HepG2 (cell line): ENCODE results near the gene SPAG5. TPM values are rescaled to one million over a fixed set of nuclear protein-coding genes. Genes with fewer than 3 reads are reported as not detected.

Experiments used
- ATAC-seq: fragments of 200-7000 bp; cut with Tn5 transposase; 3 replicates; pipeline ENCODE4 v1.9.1; 2020; ENCODE audit warnings: mild to moderate bottlenecking, moderate library complexity
- BruUV-seq: library from RNA; stranded (reverse); fragments of 400-500 nt; replicated peaks from 2 replicates; lab custom pipeline; 2021; lab: Mats Ljungman, UMichigan
- CTCF ChIA-PET: fragments of 300-600 bp; formaldehyde crosslinking; extraction: SDS; loops from one replicate; lab custom pipeline; 2021; ENCODE audit warnings: low total read pairs, inconsistent platforms, low intra/inter-chr PET ratio; lab: Yijun Ruan, JAX
- POLR2A ChIA-PET: fragments of 350-600 bp; sonication (Branson Sonifier 250); formaldehyde crosslinking; loops from one replicate; lab custom pipeline; 2020; ENCODE audit warnings: antibody characterized with exemption, inconsistent platforms; lab: Yijun Ruan, JAX
- DNase-seq: peaks from one replicate; pipeline ENCODE4 v3.0.0-alpha.2; 2015; ENCODE audit warnings: low spot score
- FAIRE-seq: peaks from 3 replicates; lab custom pipeline; 2011; peaks lifted over from hg19 to GRCh38; lab: Jason Lieb, UNC
- H2AFZ ChIP-seq: one replicate; pipeline ENCODE4 v1.6.1; 2011; ENCODE audit warnings: low read length, inconsistent platforms
- H3K27ac ChIP-seq: fragments of 300-600 bp; 3 replicates; pipeline ENCODE4 v1.8.0; 2011; ENCODE audit warnings: mixed run types, mild to moderate bottlenecking, mixed read lengths, low read length, inconsistent platforms; ENCODE audit not compliant: insufficient read depth; ENCODE audit errors: extremely low read length
- H3K27me3 ChIP-seq, 2 experiments: fragments of 200-600 bp in 1 of 2; 2 replicates in 1 of 2; 3 replicates in 1 of 2; pipeline versions ENCODE4 v1.6.0 to v1.8.0; 2011; ENCODE audit warnings: low read length in 2 of 2, mild to moderate bottlenecking in 2 of 2, moderate library complexity in 2 of 2, inconsistent platforms in 1 of 2; ENCODE audit not compliant: insufficient read depth in 2 of 2, control insufficient read depth in 1 of 2
- H3K36me3 ChIP-seq, 2 experiments: fragments of 200-600 bp in 1 of 2; replicated peaks in 1 of 2; 2 replicates in 1 of 2; 3 replicates in 1 of 2; pipeline versions ENCODE4 v1.5.1 to v1.8.0; 2011; ENCODE audit warnings: low read length in 2 of 2, inconsistent platforms in 1 of 2; ENCODE audit not compliant: insufficient read depth in 2 of 2, control insufficient read depth in 1 of 2
- H3K4me1 ChIP-seq: 2 replicates; pipeline ENCODE4 v1.5.1; 2012; ENCODE audit warnings: low read length, inconsistent platforms; ENCODE audit not compliant: insufficient read depth
- H3K4me2 ChIP-seq: 2 replicates; pipeline ENCODE4 v1.6.0; 2011; ENCODE audit warnings: low read depth, low read length, inconsistent platforms
- H3K4me3 ChIP-seq, 3 experiments: fragments of 200-600 bp in 1 of 3; sonication (generic), shearing (Covaris generic) in 1 of 3; replicated peaks in 1 of 3; 2 replicates each; pipeline ENCODE4 v1.5.1; 2011 to 2016; ENCODE audit warnings: low read length in 3 of 3, inconsistent platforms in 2 of 3, low read depth in 2 of 3, mild to moderate bottlenecking in 2 of 3, control low read depth in 1 of 3, mixed read lengths in 1 of 3; ENCODE audit not compliant: insufficient read depth in 1 of 3
- H3K79me2 ChIP-seq: one replicate; pipeline ENCODE4 v1.6.1; 2011; ENCODE audit warnings: low read length, inconsistent platforms; ENCODE audit not compliant: insufficient read depth
- H3K9ac ChIP-seq: 2 replicates; pipeline ENCODE4 v1.6.0; 2011; ENCODE audit warnings: mild to moderate bottlenecking, low read depth, low read length, inconsistent platforms; ENCODE audit not compliant: insufficient read depth
- H3K9me3 ChIP-seq: 2 replicates; pipeline ENCODE4 v1.5.1; 2012; ENCODE audit warnings: mild to moderate bottlenecking, low read length
- H4K20me1 ChIP-seq: 2 replicates; pipeline ENCODE4 v1.6.0; 2011; ENCODE audit warnings: inconsistent platforms, mild to moderate bottlenecking, low read length, moderate library complexity; ENCODE audit not compliant: insufficient read depth
- AHR ChIP-seq: IDR thresholded peaks from 2 replicates; pipeline ENCODE4 v1.6.1; 2018; ENCODE audit warnings: missing genetic modification reagents, missing compliant biosample characterization
- DMAP1 ChIP-seq: IDR thresholded peaks from 2 replicates; pipeline ENCODE4 v1.6.1; 2016
- EP300 ChIP-seq, 3 experiments: sonication (generic) in 1 of 3; formaldehyde crosslinking in 1 of 3; IDR thresholded peaks; 2 replicates each; pipeline versions ENCODE4 v1.5.1 to v1.6.1; 2011 to 2020; ENCODE audit warnings: low read depth in 2 of 3, low read length in 2 of 3, borderline replicate concordance in 1 of 3, improper control_type of control experiment in 1 of 3, mild to moderate bottlenecking in 1 of 3, missing genetic modification reagents in 1 of 3, moderate library complexity in 1 of 3
- HOXD1 ChIP-seq: sonication (generic); formaldehyde crosslinking; IDR thresholded peaks from 2 replicates; pipeline ENCODE4 v1.5.0; 2020; ENCODE audit warnings: missing genetic modification reagents
- NBN ChIP-seq: fragments of 450-650 bp; conservative IDR thresholded peaks from 2 replicates; pipeline ENCODE4 v1.6.1; 2017
- NFIC ChIP-seq: IDR thresholded peaks from 2 replicates; pipeline ENCODE4 v1.6.1; 2012; ENCODE audit warnings: mild to moderate bottlenecking, low read length, inconsistent platforms
- NR3C1 ChIP-seq: sonication (generic); formaldehyde crosslinking; IDR thresholded peaks from 2 replicates; pipeline ENCODE4 v1.4.0; 2020; ENCODE audit warnings: missing genetic modification reagents
- PHF21A ChIP-seq: sonication (generic); formaldehyde crosslinking; IDR thresholded peaks from 2 replicates; pipeline ENCODE4 v1.5.0; 2020; ENCODE audit warnings: mild to moderate bottlenecking, missing genetic modification reagents
- PRPF4 ChIP-seq: fragments of 200-400 bp; formaldehyde crosslinking; IDR thresholded peaks from 2 replicates; pipeline ENCODE4 v1.6.1; 2016; ENCODE audit warnings: low read length, low read depth; ENCODE audit not compliant: poor library complexity, severe bottlenecking
- ZFX ChIP-seq: sonication (generic); formaldehyde crosslinking; IDR thresholded peaks from 2 replicates; pipeline ENCODE4 v1.4.0; 2020; ENCODE audit warnings: mild to moderate bottlenecking, low read depth, missing genetic modification reagents, moderate library complexity
- ZNF264 ChIP-seq: sonication (generic); formaldehyde crosslinking; IDR thresholded peaks from 2 replicates; pipeline ENCODE4 v1.4.0; 2020; ENCODE audit warnings: missing genetic modification reagents
- ZNF563 ChIP-seq: sonication (generic); formaldehyde crosslinking; IDR thresholded peaks from 2 replicates; pipeline ENCODE4 v1.8.0; 2022; ENCODE audit warnings: mild to moderate bottlenecking, moderate library complexity, missing genetic modification reagents
- ZNF619 ChIP-seq: sonication (generic); formaldehyde crosslinking; IDR thresholded peaks from 2 replicates; pipeline ENCODE4 v1.4.0; 2020; ENCODE audit warnings: mild to moderate bottlenecking, missing genetic modification reagents
- WGBS: methylation state at CpG from one replicate; pipeline ENCODE4 v1.1.6; 2017; ENCODE audit warnings: low lambda C conversion rate; 5-methylcytosine and 5-hydroxymethylcytosine counted together
- in situ Hi-C: cut with HindIII; loops from 2 replicates; pipeline ENCODE4 v1.10.0; 2017; ENCODE audit warnings: low pct_unique_long_range_greater_than_20kb; ENCODE audit not compliant: extremely low pct_ligation_motif_present
- intact Hi-C: fragments of 100-400 bp; cut with micrococcal nuclease; formaldehyde crosslinking; loops from one replicate; pipeline ENCODE4 v1.10.0; 2022; ENCODE audit not compliant: unreplicated experiment
- polyA plus RNA-seq, 8 experiments: library from polyadenylated mRNA; depleted of rRNA in 3 of 8; stranded (reverse) in 7 of 8; unstranded in 1 of 8; fragments of >200 nt; fragmentation: Illumina TruSeq in 4 of 8; extraction: Trizol in 4 of 8; gene quantifications; 2 replicates each; pipeline versions ENCODE4 v1.2.1 to v1.2.3, GENCODE V29; 2011 to 2016; ENCODE audit warnings: low read depth in 4 of 8, missing spikeins in 1 of 8, mixed read lengths in 1 of 8; ENCODE audit not compliant: insufficient read depth in 1 of 8
- total RNA-seq, 5 experiments: library from RNA; depleted of rRNA; stranded (reverse); fragments of >200 nt; fragmentation: Illumina TruSeq; extraction: Trizol; gene quantifications; 2 replicates each; pipeline ENCODE4 v1.2.3, GENCODE V29; 2016; ENCODE audit warnings: low read depth in 1 of 5
- TF ChIP-seq, protein P1 (sequence below), 2 experiments: IDR thresholded peaks; 2 replicates each; pipeline ENCODE4 v1.6.1; 2011 to 2012; ENCODE audit warnings: low read length in 2 of 2, borderline replicate concordance in 1 of 2, low read depth in 1 of 2, mild to moderate bottlenecking in 1 of 2, moderate library complexity in 1 of 2
- TF ChIP-seq, protein P2 (sequence below): IDR thresholded peaks from 2 replicates; pipeline ENCODE4 v1.6.1; 2016; ENCODE audit warnings: low read depth
- TF ChIP-seq, protein P3 (sequence below): sonication (generic); formaldehyde crosslinking; IDR thresholded peaks from 2 replicates; pipeline ENCODE4 v1.8.0; 2022; ENCODE audit warnings: mild to moderate bottlenecking, missing genetic modification reagents, borderline replicate concordance
- TF ChIP-seq, protein P4 (sequence below): sonication (generic); formaldehyde crosslinking; IDR thresholded peaks from 2 replicates; pipeline ENCODE4 v1.4.0; 2020; ENCODE audit warnings: missing genetic modification reagents

Gene SPAG5
- total and polyA plus RNA-seq, 2 of the 13 experiments (the other 11 are each of a cell fraction or from before 2014, with no cell fraction given) = 41.4 to 98.0 TPM

DNA sequence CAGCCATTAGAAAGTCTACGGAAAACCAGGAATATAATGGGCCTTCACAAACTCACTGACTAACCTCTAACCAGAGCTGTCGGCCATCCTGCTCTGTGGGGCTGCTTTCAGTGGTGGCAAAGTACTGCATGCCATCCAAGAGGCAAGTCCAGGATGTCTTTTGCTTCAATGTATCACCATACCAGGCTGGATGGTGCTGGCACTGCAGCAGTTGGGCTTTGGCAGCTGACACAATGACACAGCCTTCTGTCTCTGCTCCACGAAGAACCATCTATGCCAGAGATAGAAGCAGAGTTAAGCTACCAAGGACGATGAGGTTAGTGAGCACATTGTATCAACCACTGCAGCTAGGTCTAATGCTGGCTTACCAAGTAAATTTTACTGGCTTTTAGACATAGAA lies 24.9 kb upstream of the SPAG5 start (continued):
- TF ChIP-seq, protein P1, sequence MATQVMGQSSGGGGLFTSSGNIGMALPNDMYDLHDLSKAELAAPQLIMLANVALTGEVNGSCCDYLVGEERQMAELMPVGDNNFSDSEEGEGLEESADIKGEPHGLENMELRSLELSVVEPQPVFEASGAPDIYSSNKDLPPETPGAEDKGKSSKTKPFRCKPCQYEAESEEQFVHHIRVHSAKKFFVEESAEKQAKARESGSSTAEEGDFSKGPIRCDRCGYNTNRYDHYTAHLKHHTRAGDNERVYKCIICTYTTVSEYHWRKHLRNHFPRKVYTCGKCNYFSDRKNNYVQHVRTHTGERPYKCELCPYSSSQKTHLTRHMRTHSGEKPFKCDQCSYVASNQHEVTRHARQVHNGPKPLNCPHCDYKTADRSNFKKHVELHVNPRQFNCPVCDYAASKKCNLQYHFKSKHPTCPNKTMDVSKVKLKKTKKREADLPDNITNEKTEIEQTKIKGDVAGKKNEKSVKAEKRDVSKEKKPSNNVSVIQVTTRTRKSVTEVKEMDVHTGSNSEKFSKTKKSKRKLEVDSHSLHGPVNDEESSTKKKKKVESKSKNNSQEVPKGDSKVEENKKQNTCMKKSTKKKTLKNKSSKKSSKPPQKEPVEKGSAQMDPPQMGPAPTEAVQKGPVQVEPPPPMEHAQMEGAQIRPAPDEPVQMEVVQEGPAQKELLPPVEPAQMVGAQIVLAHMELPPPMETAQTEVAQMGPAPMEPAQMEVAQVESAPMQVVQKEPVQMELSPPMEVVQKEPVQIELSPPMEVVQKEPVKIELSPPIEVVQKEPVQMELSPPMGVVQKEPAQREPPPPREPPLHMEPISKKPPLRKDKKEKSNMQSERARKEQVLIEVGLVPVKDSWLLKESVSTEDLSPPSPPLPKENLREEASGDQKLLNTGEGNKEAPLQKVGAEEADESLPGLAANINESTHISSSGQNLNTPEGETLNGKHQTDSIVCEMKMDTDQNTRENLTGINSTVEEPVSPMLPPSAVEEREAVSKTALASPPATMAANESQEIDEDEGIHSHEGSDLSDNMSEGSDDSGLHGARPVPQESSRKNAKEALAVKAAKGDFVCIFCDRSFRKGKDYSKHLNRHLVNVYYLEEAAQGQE (IDR thresholded peaks at IDR 0.05; ENCODE audit: borderline replicate concordance in 1 of 2, low read depth in 1 of 2, low read length in 2 of 2) = no peak
- TF ChIP-seq NFIC (no peak), NBN (no peak), ZNF264 (no peak)

DNA sequence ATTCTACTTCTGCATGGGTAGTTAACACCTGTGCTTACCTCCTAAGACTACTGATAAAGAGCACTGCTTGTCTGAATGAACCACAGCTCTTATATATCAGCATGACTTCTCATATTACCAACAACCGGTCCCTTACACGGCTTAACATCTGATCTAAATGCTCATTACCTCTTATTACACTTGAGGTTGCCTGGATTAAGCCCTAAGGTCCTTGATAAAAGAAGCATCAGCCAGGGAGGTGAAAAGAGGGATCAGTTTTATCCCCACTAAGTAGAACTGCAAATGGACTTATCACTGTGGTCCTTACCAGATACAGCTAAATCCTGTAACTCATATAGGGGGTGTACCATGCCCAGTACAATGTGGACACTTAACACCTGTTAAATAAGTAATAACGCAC lies 23.4 kb upstream of the SPAG5 start:
- H2AFZ ChIP-seq = no peak overlapping the region
- intact Hi-C loops (no loop called here), in situ Hi-C loops (loop anchor here (5.0 kb wide), 1 partner anchor 50 kb away; the partner anchor contains the start of gene PIGS)
- H3K27me3 ChIP-seq = no peaks in the 10 kb centered on the region
- H4K20me1 ChIP-seq = no peaks in the 10 kb centered on the region
- H3K4me1 ChIP-seq = peaks cover 5% of the 10 kb centered on the region; the same call in 1 of the 2 replicates
- no peaks in the 10 kb centered on the region for H3K79me2 ChIP-seq
- no peak overlapping the region for H3K9ac ChIP-seq
- ChIA-PET POLR2A (no interaction called here), CTCF (no interaction called here)
- H3K9me3 ChIP-seq = no peaks in the 10 kb centered on the region
- H3K27ac ChIP-seq = no peak overlapping the region
- peaks cover 34 to 70% of the 10 kb centered on the region in 2 experiments for H3K36me3 ChIP-seq
- 98% methylated on average over 3 of the region's 3 CpGs for WGBS
- ATAC-seq (no peak), FAIRE-seq (no peak), DNase-seq (no peak)
- H3K4me2 ChIP-seq = no peak overlapping the region
- no TSS peak for BruUV-seq
- no peak overlapping the region for H3K4me3 ChIP-seq
- TF ChIP-seq ZNF563 (CRISPR knock-in tag) (no peak), ZFX (CRISPR knock-in tag) (no peak), DMAP1 (CRISPR knock-in tag) (no peak), EP300 (IDR thresholded peaks at IDR 0.05; ENCODE audit: low read depth in 2 of 2, low read length in 2 of 2) (no peak), EP300 (CRISPR knock-in tag; IDR thresholded peaks at IDR 0.05; ENCODE audit: borderline replicate concordance) (no peak), NR3C1 (CRISPR knock-in tag) (no peak), HOXD1 (CRISPR knock-in tag) (no peak), PRPF4 (no peak), PHF21A (CRISPR knock-in tag) (no peak), AHR (CRISPR knock-in tag) (no peak), ZNF619 (CRISPR knock-in tag) (no peak)
- TF ChIP-seq, protein P2, sequence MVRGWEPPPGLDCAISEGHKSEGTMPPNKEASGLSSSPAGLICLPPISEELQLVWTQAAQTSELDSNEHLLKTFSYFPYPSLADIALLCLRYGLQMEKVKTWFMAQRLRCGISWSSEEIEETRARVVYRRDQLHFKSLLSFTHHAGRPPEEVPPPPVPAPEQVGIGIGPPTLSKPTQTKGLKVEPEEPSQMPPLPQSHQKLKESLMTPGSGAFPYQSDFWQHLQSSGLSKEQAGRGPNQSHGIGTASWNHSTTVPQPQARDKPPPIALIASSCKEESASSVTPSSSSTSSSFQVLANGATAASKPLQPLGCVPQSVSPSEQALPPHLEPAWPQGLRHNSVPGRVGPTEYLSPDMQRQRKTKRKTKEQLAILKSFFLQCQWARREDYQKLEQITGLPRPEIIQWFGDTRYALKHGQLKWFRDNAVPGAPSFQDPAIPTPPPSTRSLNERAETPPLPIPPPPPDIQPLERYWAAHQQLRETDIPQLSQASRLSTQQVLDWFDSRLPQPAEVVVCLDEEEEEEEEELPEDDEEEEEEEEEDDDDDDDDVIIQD (CRISPR knock-in tag) = no peak
- TF ChIP-seq, protein P3, sequence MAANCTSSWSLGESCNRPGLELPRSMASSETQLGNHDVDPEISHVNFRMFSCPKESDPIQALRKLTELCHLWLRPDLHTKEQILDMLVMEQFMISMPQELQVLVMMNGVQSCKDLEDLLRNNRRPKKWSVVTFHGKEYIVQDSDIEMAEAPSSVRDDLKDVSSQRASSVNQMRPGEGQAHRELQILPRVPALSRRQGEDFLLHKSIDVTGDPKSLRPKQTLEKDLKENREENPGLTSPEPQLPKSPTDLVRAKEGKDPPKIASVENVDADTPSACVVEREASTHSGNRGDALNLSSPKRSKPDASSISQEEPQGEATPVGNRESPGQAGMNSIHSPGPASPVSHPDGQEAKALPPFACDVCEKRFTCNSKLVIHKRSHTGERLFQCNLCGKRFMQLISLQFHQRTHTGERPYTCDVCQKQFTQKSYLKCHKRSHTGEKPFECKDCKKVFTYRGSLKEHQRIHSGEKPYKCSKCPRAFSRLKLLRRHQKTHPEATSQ = no peak
- TF ChIP-seq, protein P4, sequence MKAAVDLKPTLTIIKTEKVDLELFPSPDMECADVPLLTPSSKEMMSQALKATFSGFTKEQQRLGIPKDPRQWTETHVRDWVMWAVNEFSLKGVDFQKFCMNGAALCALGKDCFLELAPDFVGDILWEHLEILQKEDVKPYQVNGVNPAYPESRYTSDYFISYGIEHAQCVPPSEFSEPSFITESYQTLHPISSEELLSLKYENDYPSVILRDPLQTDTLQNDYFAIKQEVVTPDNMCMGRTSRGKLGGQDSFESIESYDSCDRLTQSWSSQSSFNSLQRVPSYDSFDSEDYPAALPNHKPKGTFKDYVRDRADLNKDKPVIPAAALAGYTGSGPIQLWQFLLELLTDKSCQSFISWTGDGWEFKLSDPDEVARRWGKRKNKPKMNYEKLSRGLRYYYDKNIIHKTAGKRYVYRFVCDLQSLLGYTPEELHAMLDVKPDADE (CRISPR knock-in tag) = no peak
